ENCODE results near the gene ZFP91. TPM values are rescaled to one million over a fixed set of nuclear protein-coding genes. Genes with fewer than 3 reads are reported as not detected.

Gene ZFP91
- total RNA-seq, 8 experiments from 2014 or later = 24.5 to 68.7 (median 45.2) TPM

DNA sequence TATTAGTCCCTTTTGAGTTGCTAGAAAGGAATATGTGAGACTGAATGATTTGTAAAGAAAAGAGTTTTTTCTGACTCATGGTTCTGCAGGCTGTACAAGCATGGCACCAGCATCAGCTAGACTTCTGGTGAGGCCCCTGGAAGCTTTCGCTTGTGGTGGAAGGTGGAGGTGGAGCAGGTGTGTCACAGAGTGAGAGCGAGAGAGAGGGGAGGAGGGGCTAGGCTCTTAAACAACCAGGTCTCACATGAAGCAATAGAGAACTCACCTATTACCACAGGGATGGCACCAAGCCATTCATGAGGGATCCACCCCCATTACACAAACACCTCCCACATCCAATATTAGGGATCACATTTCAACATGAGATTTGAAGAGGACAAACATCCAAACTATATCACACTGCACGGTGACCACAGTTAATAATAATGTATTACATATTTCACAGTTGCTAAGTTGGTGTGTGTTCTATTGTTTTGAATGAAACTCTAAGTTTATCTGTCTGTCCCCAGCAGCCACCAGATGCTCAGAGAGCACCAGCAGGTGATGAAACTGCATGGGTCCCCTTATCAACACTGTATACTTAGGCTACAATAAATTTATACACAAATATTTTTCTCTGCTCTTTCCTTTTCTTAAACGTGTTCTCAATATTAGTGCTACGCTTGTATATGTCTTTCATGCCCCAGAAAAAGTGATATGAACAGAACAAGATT lies 14.1 kb downstream of the ZFP91 start:
- ATAC-seq (replicated peaks in 6 of 8) = no peak
- in situ Hi-C loops (cut with MboI; ENCODE audit: low pct_unique_long_range_greater_than_20kb in 2 of 9, low sequenced_read_pairs in 9 of 9, unreplicated experiment in 9 of 9) = no loop called here
- 43 to 100% (median 93%) methylated on average over 1 to 5 of the region's 5 CpGs; no CpG with 5 or more reads in 2 of the 10 experiments for whole genome bisulfite sequencing, 10 experiments

GRCh38 chr11:58594826-58595225 lies 16.0 kb downstream of the ZFP91 start:
- in situ Hi-C loops (cut with MboI; ENCODE audit: low pct_unique_long_range_greater_than_20kb in 2 of 9, low sequenced_read_pairs in 9 of 9, unreplicated experiment in 9 of 9) = no loop called here
- WGBS, 10 experiments = 73 to 95% (median 93%) methylated on average over 2 to 4 of the region's 4 CpGs; no CpG with 5 or more reads in 1 of the 10 experiments
- no peaks in the 10 kb centered on the region for H3K4me1 ChIP-seq (replicated peaks in 1 of 2)
- H3K4me3 ChIP-seq = no peak overlapping the region
- ATAC-seq (replicated peaks in 6 of 8) = no peak
- H3K27ac ChIP-seq = no peak overlapping the region

More for the DNA sequence above, 14.1 kb downstream of the ZFP91 start:
- H3K27ac ChIP-seq = no peak overlapping the region
- no peak overlapping the region for H3K4me3 ChIP-seq
- H3K4me1 ChIP-seq (replicated peaks in 1 of 2) = no peaks in the 10 kb centered on the region

- Histone ChIP-seq H3K4me3 (no peak overlapping the region), H3K27ac (no peak overlapping the region), H3K4me1 (replicated peaks in 1 of 2) (no peaks in the 10 kb centered on the region)
- no peak for ATAC-seq (replicated peaks in 6 of 8)
- in situ Hi-C loops (cut with MboI; ENCODE audit: low pct_unique_long_range_greater_than_20kb in 2 of 9, low sequenced_read_pairs in 9 of 9, unreplicated experiment in 9 of 9) = no loop called here
- 49 to 100% (median 93%) methylated on average over 1 to 3 of the region's 3 CpGs; no CpG with 5 or more reads in 1 of the 10 experiments for WGBS, 10 experiments
These were observed 17.8 kb downstream of the ZFP91 start for GRCh38 chr11:58596621-58597020.

- no peak for ATAC-seq (replicated peaks in 6 of 8)
- H3K27ac ChIP-seq = no peak overlapping the region
- in situ Hi-C loops (cut with MboI; ENCODE audit: low pct_unique_long_range_greater_than_20kb in 2 of 9, low sequenced_read_pairs in 9 of 9, unreplicated experiment in 9 of 9) = no loop called here
- WGBS, 10 experiments = 67 to 100% (median 92%) methylated on average over 1 to 3 of the region's 3 CpGs; no CpG with 5 or more reads in 1 of the 10 experiments
- H3K4me1 ChIP-seq (replicated peaks in 1 of 2) = no peaks in the 10 kb centered on the region
- H3K4me3 ChIP-seq = no peak overlapping the region
These were observed 18.8 kb downstream of the ZFP91 start for GRCh38 chr11:58597486-58598144.

- Histone ChIP-seq H3K4me1 (replicated peaks in 1 of 2) (no peaks in the 10 kb centered on the region), H3K27ac (no peak overlapping the region), H3K4me3 (no peak overlapping the region)
- WGBS, 10 experiments = 68 to 100% (median 97%) methylated on average over 1 to 2 of the region's 2 CpGs; no CpG with 5 or more reads in 1 of the 10 experiments
- in situ Hi-C loops (cut with MboI; ENCODE audit: low pct_unique_long_range_greater_than_20kb in 2 of 9, low sequenced_read_pairs in 9 of 9, unreplicated experiment in 9 of 9) = no loop called here
- ATAC-seq (replicated peaks in 6 of 8) = no peak
These were observed 21.6 kb downstream of the ZFP91 start for GRCh38 chr11:58600510-58600909.

GRCh38 chr11:58606930-58607714 lies 28.3 kb downstream of the ZFP91 start:
- 92 to 99% (median 96%) methylated on average over 2 to 4 of the region's 4 CpGs for WGBS, 10 experiments

GRCh38 chr11:58608331-58608730 lies 29.5 kb downstream of the ZFP91 start:
- WGBS, 10 experiments = 90 to 100% (median 100%) methylated on average over 1 to 5 of the region's 5 CpGs; no CpG with 5 or more reads in 1 of the 10 experiments
- no peak for ATAC-seq (replicated peaks in 6 of 8)
- in situ Hi-C loops (cut with MboI; ENCODE audit: low pct_unique_long_range_greater_than_20kb in 2 of 9, low sequenced_read_pairs in 9 of 9, unreplicated experiment in 9 of 9) = no loop called here
- H3K27ac ChIP-seq = no peak overlapping the region
- no peak overlapping the region for H3K4me3 ChIP-seq
- no peaks in the 10 kb centered on the region for H3K4me1 ChIP-seq (replicated peaks in 1 of 2)

More at GRCh38 chr11:58606930-58607714, 28.3 kb downstream of the ZFP91 start:
- in situ Hi-C loops (cut with MboI; ENCODE audit: low pct_unique_long_range_greater_than_20kb in 2 of 9, low sequenced_read_pairs in 9 of 9, unreplicated experiment in 9 of 9) = no loop called here
- ATAC-seq (replicated peaks in 6 of 8) = no peak
- Histone ChIP-seq H3K27ac (no peak overlapping the region), H3K4me3 (no peak overlapping the region), H3K4me1 (replicated peaks in 1 of 2) (no peaks in the 10 kb centered on the region)

DNA sequence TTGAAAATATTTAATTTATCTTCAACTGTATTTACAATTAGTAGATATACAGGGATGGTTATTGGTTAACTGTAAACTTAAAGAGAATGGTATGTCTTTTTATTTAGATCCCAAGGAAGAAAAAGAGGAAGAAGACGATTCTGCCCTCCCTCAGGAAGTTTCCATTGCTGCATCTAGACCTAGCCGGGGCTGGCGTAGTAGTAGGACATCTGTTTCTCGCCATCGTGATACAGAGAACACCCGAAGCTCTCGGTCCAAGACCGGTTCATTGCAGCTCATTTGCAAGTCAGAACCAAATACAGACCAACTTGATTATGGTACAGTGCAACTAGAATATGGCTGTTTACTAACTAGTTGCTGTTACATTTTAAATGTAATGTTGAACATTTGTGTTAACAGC lies 30.9 kb downstream of the ZFP91 start:
- no peak overlapping the region for H3K27ac ChIP-seq
- no peaks in the 10 kb centered on the region for H3K4me1 ChIP-seq (replicated peaks in 1 of 2)
- ATAC-seq (replicated peaks in 6 of 8) = no peak
- no peak overlapping the region for H3K4me3 ChIP-seq
- in situ Hi-C loops (cut with MboI; ENCODE audit: low pct_unique_long_range_greater_than_20kb in 2 of 9, low sequenced_read_pairs in 9 of 9, unreplicated experiment in 9 of 9) = no loop called here
- WGBS, 10 experiments = 83 to 100% (median 92%) methylated on average over 1 to 8 of the region's 8 CpGs

DNA sequence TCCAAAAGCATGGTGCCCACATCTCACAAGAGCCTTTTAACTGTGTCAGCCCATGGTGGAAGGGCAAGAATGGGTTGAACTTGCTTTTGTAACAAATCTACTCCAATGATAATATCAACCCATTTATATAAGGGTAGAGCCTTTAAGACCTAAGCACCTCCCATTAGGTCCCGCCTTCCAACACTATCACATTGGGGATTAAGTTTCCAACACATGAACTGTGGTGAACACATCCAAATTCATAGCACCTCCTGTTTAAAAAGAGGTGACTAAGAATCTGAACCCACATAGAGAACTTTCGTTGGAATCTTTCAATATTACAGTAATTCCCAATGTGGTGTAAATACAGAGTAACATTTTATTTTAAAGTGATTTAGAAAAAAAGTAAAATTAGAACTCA lies 34.4 kb downstream of the ZFP91 start:
- no peak for ATAC-seq (replicated peaks in 6 of 8)
- in situ Hi-C loops (cut with MboI; ENCODE audit: low pct_unique_long_range_greater_than_20kb in 2 of 9, low sequenced_read_pairs in 9 of 9, unreplicated experiment in 9 of 9) = no loop called here
- WGBS, 10 experiments = 86 to 100% (median 100%) methylated on average over 1 to 2 of the region's 2 CpGs; no CpG with 5 or more reads in 3 of the 10 experiments
- H3K4me3 ChIP-seq = no peak overlapping the region
- no peaks in the 10 kb centered on the region for H3K4me1 ChIP-seq (replicated peaks in 1 of 2)
- H3K27ac ChIP-seq = no peak overlapping the region

DNA sequence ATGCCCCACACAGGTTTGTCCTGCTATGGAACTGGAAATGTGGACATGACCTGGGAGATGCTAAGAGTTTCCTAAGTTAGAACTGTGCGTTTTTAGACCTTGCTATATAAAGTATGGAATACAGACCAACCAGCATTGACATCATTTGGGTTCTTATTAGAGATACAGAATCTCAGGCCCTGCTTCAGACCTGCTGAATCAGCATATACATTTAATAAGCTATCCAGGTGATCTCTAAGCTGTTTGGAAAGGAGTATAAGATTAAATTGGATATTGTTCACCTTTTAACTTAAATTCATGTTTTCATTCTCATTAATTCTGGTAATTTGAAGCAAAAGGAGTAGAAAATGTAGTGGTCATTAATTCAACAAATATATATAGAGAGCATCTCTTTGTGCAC lies 36.7 kb downstream of the ZFP91 start:
- in situ Hi-C loops (cut with MboI; ENCODE audit: low pct_unique_long_range_greater_than_20kb in 2 of 9, low sequenced_read_pairs in 9 of 9, unreplicated experiment in 9 of 9) = no loop called here
- WGBS, 10 experiments = 83 to 100% (median 100%) methylated on average over 1 of the region's 1 CpG; no CpG with 5 or more reads in 5 of the 10 experiments
- no peak for ATAC-seq (replicated peaks in 6 of 8)
- Histone ChIP-seq H3K4me1 (replicated peaks in 1 of 2) (no peaks in the 10 kb centered on the region), H3K4me3 (no peak overlapping the region), H3K27ac (no peak overlapping the region)

GRCh38 chr11:58616594-58616993 lies 37.7 kb downstream of the ZFP91 start:
- ATAC-seq (replicated peaks in 6 of 8) = peak in 2 of 8 experiments; percentile 99 to 100
- H3K27ac ChIP-seq = no peak overlapping the region
- 0 to 100% (median 90%) methylated on average over 1 to 4 of the region's 4 CpGs for WGBS, 10 experiments
- no peaks in the 10 kb centered on the region for H3K4me1 ChIP-seq (replicated peaks in 1 of 2)
- in situ Hi-C loops (cut with MboI; ENCODE audit: low pct_unique_long_range_greater_than_20kb in 2 of 9, low sequenced_read_pairs in 9 of 9, unreplicated experiment in 9 of 9) = no loop called here
- no peak overlapping the region for H3K4me3 ChIP-seq

DNA sequence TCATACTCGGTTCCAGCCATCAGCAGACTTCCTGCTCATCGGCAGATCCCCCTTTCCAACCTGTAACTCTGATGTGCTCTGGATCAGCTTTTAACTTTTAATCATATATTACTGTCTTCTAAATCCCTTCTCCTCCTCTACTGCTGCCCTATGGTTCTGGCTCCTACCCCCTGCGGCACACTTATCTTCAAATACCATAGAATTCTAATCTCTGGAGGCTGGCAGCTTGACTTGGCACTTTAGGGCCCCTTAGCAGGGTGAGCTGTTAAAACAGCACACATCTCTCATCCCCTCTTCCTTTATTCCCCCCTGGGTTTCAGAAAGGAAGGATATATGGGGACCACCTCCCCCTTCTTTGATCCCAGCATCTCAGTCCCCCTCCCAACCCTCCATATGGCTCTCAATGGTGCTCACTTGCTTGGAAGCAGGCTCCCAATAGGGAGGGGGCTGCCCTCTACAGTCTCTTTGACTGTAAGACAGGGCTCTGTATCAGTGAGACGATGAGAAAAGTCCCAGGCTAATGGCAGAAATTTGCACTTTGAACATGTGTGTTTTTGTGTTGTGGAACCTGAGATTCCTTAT lies 39.2 kb downstream of the ZFP91 start:
- Histone ChIP-seq H3K4me1 (replicated peaks in 1 of 2) (no peaks in the 10 kb centered on the region), H3K4me3 (no peak overlapping the region), H3K27ac (no peak overlapping the region)
- WGBS, 10 experiments = 86 to 100% (median 97%) methylated on average over 1 to 4 of the region's 4 CpGs; no CpG with 5 or more reads in 2 of the 10 experiments
- ATAC-seq (replicated peaks in 6 of 8) = peak in 1 of 8 experiments; percentile 41
- in situ Hi-C loops (cut with MboI; ENCODE audit: low pct_unique_long_range_greater_than_20kb in 2 of 9, low sequenced_read_pairs in 9 of 9, unreplicated experiment in 9 of 9) = no loop called here
